Measurements from ENCODE around the gene TRAF3IP1. TPM values are rescaled to one million over a fixed set of nuclear protein-coding genes. Genes with fewer than 3 reads are reported as not detected.
"Not testable (repeated sequence)": the region's sequence is repeated elsewhere in the genome, so short reads cannot be mapped to it uniquely, and the experiment has no call there.

Gene TRAF3IP1
- total RNA-seq, result 7.6 and 8.5 TPM in 2 replicates

- H3K4me2 ChIP-seq (ENCODE audit: insufficient read depth, low read length), result peak within 1 kb of the TSS; percentile 99
- H2AFZ ChIP-seq (ENCODE audit: low read length), result peak within 1 kb of the TSS; percentile 99
- H3K36me3 ChIP-seq (ENCODE audit: insufficient read depth, low read length), result peaks cover 5% of the 10 kb centered on the region
- H3K4me3 ChIP-seq (ENCODE audit: insufficient read depth, low read length), result peak within 1 kb of the TSS; percentile 80
- peaks cover 17% of the 10 kb centered on the region for H4K20me1 ChIP-seq (ENCODE audit: insufficient read depth, low read length)
- H3K27me3 ChIP-seq (ENCODE audit: insufficient read depth, low read length), result peaks cover 9% of the 10 kb centered on the region
- peaks cover 13% of the 10 kb centered on the region for H3K4me1 ChIP-seq (ENCODE audit: insufficient read depth, low read length)
- H3K27ac ChIP-seq (ENCODE audit: low read depth, low read length), result peak within 1 kb of the TSS; percentile 53
- H3K79me2 ChIP-seq (ENCODE audit: insufficient read depth, low read length), result peaks cover 37% of the 10 kb centered on the region
- TF ChIP-seq, protein P1, sequence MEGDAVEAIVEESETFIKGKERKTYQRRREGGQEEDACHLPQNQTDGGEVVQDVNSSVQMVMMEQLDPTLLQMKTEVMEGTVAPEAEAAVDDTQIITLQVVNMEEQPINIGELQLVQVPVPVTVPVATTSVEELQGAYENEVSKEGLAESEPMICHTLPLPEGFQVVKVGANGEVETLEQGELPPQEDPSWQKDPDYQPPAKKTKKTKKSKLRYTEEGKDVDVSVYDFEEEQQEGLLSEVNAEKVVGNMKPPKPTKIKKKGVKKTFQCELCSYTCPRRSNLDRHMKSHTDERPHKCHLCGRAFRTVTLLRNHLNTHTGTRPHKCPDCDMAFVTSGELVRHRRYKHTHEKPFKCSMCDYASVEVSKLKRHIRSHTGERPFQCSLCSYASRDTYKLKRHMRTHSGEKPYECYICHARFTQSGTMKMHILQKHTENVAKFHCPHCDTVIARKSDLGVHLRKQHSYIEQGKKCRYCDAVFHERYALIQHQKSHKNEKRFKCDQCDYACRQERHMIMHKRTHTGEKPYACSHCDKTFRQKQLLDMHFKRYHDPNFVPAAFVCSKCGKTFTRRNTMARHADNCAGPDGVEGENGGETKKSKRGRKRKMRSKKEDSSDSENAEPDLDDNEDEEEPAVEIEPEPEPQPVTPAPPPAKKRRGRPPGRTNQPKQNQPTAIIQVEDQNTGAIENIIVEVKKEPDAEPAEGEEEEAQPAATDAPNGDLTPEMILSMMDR (IDR thresholded peaks at IDR 0.05; ENCODE audit: extremely low read depth, low read depth, low read length), result no peak
- H3K9me3 ChIP-seq (ENCODE audit: low read depth, low read length), result no peaks in the 10 kb centered on the region
- DNase-seq (ENCODE audit: insufficient read length, low spot score, missing footprints), result peak; percentile 100
Measured at GRCh38 chr2:238320246-238320647, at the start of gene TRAF3IP1. Gene TRAF3IP1 (plus strand): TSS chr2:238320518. CDS start chr2:238320663, 145 bp downstream.

GRCh38 chr2:238270606-238271005, 49.7 kb upstream of the TRAF3IP1 start:
- H3K4me3 ChIP-seq (ENCODE audit: insufficient read depth, low read length), result no peak overlapping the region
- no peak overlapping the region for H2AFZ ChIP-seq (ENCODE audit: low read length)
- H3K36me3 ChIP-seq (ENCODE audit: insufficient read depth, low read length), result peaks cover 12% of the 10 kb centered on the region
- H3K27ac ChIP-seq (ENCODE audit: low read depth, low read length), result no peak overlapping the region
- no peaks in the 10 kb centered on the region for H3K4me1 ChIP-seq (ENCODE audit: insufficient read depth, low read length)
- no peak for DNase-seq (ENCODE audit: insufficient read length, low spot score, missing footprints)
- H3K27me3 ChIP-seq (ENCODE audit: insufficient read depth, low read length), result no peaks in the 10 kb centered on the region
- no peaks in the 10 kb centered on the region for H3K79me2 ChIP-seq (ENCODE audit: insufficient read depth, low read length)
- H4K20me1 ChIP-seq (ENCODE audit: insufficient read depth, low read length), result no peaks in the 10 kb centered on the region
- H3K9me3 ChIP-seq (ENCODE audit: low read depth, low read length), result no peaks in the 10 kb centered on the region
- TF ChIP-seq, protein P1 (IDR thresholded peaks at IDR 0.05; ENCODE audit: extremely low read depth, low read depth, low read length), result no peak
- no peak overlapping the region for H3K4me2 ChIP-seq (ENCODE audit: insufficient read depth, low read length)

DNA sequence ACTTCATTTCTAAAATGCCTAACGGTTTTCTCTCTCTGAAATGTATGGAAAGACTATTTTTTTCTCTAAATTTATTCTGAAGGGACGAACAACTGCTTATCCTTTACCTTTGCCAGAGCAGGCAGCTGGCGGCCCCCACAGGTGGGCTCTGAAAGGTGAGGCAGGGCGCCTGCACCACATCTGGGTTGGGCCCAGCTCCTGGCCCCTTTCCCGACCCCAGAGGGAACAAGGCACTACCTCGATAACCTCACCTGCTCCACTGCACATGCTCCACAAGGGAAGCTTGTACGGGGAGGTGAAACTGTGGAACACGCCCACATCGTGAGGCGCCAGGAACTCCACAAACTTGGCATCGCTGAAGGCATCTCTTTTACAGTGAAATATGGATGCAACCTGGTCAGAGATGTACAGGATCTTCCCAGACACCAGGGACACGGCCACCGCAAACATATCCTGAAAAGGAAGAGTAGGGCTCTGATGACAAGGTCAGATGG, 49.2 kb upstream of the TRAF3IP1 start:
- TF ChIP-seq, protein P1 (IDR thresholded peaks at IDR 0.05; ENCODE audit: extremely low read depth, low read depth, low read length), result no peak
- no peak overlapping the region for H2AFZ ChIP-seq (ENCODE audit: low read length)
- H3K27ac ChIP-seq (ENCODE audit: low read depth, low read length), result no peak overlapping the region
- H3K36me3 ChIP-seq (ENCODE audit: insufficient read depth, low read length), result peaks cover 13% of the 10 kb centered on the region
- H3K79me2 ChIP-seq (ENCODE audit: insufficient read depth, low read length), result no peaks in the 10 kb centered on the region
- no peak for DNase-seq (ENCODE audit: insufficient read length, low spot score, missing footprints)
- H4K20me1 ChIP-seq (ENCODE audit: insufficient read depth, low read length), result no peaks in the 10 kb centered on the region
- no peaks in the 10 kb centered on the region for H3K4me1 ChIP-seq (ENCODE audit: insufficient read depth, low read length)
- no peaks in the 10 kb centered on the region for H3K27me3 ChIP-seq (ENCODE audit: insufficient read depth, low read length)
- no peak overlapping the region for H3K4me2 ChIP-seq (ENCODE audit: insufficient read depth, low read length)
- no peaks in the 10 kb centered on the region for H3K9me3 ChIP-seq (ENCODE audit: low read depth, low read length)
- H3K4me3 ChIP-seq (ENCODE audit: insufficient read depth, low read length), result no peak overlapping the region

GRCh38 chr2:238271686-238272085, 48.6 kb upstream of the TRAF3IP1 start:
- H3K27ac ChIP-seq (ENCODE audit: low read depth, low read length); H2AFZ ChIP-seq (ENCODE audit: low read length); H4K20me1 ChIP-seq (ENCODE audit: insufficient read depth, low read length); H3K27me3 ChIP-seq (ENCODE audit: insufficient read depth, low read length); H3K79me2 ChIP-seq (ENCODE audit: insufficient read depth, low read length); H3K4me3 ChIP-seq (ENCODE audit: insufficient read depth, low read length); H3K4me1 ChIP-seq (ENCODE audit: insufficient read depth, low read length); H3K9me3 ChIP-seq (ENCODE audit: low read depth, low read length); DNase-seq (ENCODE audit: insufficient read length, low spot score, missing footprints); H3K4me2 ChIP-seq (ENCODE audit: insufficient read depth, low read length): not testable (repeated sequence)
- H3K36me3 ChIP-seq (ENCODE audit: insufficient read depth, low read length), result peaks cover 15% of the 10 kb centered on the region
